NCI-H748 (cell line): ENCODE results near the gene RFC5.
A peak's percentile ranks its signal among the peaks of the same experiment; 100 is the strongest.

Source experiments
- DNase-seq: peaks from one replicate; lab custom pipeline; 2025; ENCODE audit not compliant: unreplicated experiment; lab: John Stamatoyannopoulos, UW

RFC5 gene

GRCh38 chr12:118050972-118051910, 34.7 kb downstream of the RFC5 start:
- DNase-seq: no peak

DNA sequence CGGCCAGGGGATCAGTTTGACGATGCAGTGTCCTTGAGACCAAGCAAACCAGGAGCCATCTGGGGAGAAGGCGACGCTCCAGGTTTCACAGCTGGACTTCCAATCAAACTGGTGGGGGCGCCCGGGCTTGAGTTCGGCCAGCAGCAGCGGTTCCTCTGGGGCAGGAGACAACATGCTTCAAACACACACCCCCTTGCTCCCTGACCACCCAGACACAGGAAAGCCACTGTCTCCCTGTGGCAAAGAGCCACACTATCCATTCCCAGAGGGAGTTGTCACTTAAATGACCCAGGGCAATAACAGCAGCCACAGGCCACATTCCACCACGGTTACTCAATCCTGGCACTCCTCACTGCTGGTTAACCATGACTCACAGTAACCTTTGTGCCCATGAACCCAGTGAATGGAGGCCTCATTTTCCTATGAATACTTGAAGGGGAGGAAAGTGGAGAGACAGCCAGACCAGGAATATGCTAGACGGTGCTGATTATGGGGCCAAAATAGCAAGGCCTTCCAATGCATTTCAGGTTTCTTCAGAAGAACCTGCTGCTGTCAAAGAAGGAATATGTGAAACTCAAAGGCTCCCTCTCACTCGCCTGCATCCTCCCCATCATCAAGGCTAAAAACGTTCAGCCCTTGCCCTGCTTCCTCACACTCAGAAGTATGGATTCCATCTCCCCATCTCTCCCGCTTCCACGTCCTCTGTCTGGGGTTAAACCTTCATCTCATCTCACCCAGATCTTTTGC, 36.0 kb downstream of the RFC5 start:
- no peak for DNase-seq

DNA sequence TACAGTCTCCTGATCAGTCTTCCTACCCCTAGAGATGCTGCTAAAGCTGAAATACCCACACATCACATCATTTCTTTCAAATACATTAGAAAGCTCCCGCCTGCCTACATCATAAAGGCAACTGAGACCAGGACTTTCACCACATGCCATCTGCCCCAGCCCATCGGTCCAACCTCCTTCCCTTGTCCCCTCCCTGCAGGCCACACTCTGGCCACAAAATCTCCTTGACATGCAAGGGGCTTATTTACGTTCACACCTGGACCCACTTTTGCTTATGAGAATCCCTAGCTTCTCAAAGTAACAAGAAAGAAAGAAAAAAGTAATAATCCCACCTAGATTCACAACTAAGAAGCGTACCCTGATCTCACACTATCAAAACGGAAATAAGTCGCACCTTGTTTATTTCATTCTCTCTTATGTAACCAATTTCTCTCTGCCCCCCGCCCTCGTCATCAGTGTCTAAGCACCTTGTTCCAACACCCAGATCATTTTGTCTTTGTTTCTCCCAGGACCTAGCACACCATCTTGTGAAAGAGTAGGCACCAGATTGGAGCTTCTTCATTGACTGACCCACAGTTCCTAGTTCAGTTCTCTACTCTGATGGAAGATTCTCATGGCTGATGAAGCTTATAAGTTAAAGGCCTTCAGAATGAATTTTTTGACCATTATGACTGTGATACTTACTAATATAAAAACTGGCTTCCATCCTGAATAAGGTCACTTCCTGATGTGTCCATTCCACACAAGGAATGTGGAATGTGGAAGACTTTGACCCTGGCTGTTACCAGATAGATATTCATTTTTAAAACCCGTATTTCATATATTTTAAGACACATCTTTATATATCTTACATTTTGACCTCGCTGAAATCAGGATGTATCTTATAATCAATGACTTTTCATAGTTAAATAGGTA, 36.8 kb downstream of the RFC5 start:
- DNase-seq: no peak

DNA sequence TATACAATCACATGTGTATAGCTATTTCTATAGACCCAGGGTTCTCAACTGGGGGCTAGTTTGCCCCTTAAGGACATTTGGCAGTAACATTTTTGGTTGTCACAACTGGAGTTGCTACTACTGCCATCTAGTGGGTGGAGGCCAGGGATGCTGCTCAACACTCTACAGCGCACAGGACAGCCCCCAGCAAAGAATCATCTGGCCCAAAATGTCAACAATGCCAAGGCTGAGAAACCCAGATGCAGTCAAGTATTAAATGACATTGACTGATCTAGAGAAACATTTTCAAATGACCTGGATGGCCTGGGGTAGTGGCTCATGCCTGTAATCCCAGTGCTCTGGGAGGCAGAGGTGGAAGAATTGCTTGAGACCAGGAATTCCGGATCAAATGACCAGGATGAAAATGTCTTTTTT, 38.6 kb downstream of the RFC5 start:
- peak; percentile 68 for DNase-seq

GRCh38 chr12:118055865-118056773, 39.6 kb downstream of the RFC5 start:
- DNase-seq: no peak

DNA sequence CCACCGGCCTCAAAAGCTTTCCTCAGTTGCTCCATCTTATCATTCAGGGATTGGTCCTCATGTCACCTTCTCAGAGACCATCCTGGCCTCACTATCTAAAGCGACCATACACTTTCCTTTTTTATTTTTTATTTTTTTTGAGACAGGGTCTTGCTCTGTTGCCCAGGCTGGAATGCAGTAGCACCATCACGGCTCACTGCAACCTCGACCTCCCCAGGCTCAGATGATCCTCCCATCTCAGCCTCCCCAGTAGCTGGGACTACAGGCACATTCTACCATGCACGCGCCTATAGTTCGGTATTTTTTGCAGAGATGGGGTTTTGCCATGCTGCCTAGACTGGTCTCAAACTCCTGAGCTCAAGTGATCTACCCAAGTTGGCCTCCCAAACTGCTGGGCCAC, 41.7 kb downstream of the RFC5 start:
- DNase-seq: no peak

- no peak for DNase-seq
These were observed 42.4 kb downstream of the RFC5 start for GRCh38 chr12:118058881-118059280.

DNA sequence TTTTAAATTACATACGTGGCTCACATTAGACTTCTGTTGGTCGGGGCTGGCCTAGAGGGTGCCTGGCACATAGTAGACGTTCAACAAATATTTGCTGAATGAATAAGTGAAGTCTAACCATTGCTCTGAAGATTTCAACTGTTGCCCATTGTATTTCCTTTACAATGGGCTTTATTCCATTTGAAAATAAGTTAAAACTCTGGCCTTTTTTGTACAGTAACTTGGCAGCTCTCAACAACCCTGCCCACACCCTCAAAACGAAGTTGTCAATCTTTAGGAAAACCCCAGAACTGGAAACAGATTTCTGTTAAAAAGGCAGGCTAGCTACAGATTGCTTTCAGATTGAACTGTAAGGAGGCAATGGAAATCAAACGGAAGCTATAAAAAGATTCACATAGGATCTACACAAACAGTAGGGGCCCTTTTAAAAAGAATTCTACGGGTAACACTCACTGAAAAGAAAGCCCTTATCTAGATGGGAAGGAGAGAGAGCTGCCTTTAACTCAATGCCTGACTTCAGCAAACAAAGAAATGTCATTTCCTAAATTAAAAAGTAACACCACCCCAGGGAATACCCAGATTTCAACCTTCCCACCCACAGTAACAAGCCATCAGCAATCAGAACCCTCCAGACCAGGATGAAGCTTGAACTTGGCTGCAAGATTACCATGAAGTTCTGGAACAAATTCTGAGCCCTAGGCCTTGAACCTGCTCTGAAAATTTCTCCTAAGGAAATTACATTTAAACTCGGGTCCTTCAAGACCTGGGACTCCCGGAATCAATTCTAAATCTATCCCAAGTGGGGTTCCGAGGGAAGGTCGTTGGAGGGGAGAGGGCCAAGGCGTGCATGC, 43.1 kb downstream of the RFC5 start:
- DNase-seq: peak; percentile 24

GRCh38 chr12:118060301-118061010, 44.0 kb downstream of the RFC5 start:
- DNase-seq: peak; percentile 46

- peak; percentile 77 for DNase-seq
These were observed 44.7 kb downstream of the RFC5 start, which contains the start of gene WSB2 for GRCh38 chr12:118061011-118061872. Gene WSB2 (minus strand): TSS chr12:118061179. CDS start chr12:118061048, 131 bp downstream.

DNA sequence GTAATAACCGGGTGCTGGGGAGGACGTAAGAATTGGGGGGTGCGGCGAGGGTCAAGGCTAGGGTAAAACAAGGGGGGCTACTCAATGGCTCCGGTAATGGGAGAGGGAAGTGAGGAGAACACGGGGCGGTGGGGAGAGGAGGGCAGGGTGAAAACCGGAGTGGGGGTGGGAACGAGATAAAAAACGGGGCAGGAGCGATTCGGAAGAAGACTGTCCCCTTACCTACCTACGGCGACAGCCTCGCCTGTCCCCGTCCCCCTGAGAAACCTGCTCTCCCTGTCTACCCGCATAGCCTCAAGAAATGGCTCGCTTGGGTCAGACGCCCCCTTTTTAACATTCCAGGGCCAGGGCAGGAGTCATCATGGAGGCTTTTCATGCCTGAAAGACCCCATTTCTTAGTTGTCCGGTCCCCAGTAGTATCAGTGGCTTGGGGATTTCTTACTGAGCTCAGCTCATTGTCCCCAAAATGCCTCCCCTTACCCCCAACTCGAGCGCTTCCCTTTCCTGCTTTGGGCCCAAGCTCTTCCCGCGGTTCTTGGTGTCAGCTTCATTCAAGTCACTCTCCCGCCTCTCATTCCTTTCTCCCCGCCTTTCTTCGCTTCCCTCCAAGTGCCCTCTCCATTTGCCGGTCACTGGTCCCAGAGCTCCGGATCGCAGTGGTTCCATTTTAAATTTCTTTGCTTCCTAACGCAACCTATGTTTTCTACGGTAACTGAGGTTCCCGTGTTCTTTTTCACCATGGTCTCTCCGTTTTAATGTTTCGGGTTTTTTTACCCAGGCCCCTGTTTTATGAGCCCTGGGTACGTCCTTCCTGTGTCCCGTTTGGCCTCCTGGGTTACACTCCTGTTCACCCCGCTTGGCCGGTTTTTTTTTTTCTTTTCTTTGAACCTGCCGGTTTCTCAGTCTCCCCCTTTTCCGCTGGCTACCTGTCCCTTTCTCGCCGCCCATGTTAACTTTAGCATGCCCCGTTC, 45.7 kb downstream of the RFC5 start:
- peak; percentile 62 for DNase-seq

GRCh38 chr12:118063576-118064391, 47.3 kb downstream of the RFC5 start:
- DNase-seq: no peak

DNA sequence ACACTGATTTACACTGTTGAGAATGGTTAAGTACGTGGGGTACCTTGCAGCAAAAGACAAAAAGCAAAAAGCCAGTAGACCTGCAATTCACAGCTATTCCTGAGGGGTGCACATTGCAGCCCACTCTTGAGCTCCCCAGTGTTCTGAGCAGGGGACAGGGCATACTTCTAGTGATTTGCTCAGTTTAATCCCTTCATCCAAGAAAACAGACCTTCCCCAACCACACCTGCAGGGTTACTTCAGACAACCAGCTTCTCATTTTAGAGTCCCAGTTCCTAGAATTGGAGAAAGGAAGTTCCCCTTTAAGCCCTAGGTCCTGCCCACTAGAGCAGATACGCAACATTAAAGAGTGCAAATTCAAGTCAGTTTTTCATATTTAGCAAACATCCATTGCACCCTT, 48.1 kb downstream of the RFC5 start:
- peak; percentile 22 for DNase-seq

GRCh38 chr12:118065380-118065779, 48.9 kb downstream of the RFC5 start:
- DNase-seq: no peak

DNA sequence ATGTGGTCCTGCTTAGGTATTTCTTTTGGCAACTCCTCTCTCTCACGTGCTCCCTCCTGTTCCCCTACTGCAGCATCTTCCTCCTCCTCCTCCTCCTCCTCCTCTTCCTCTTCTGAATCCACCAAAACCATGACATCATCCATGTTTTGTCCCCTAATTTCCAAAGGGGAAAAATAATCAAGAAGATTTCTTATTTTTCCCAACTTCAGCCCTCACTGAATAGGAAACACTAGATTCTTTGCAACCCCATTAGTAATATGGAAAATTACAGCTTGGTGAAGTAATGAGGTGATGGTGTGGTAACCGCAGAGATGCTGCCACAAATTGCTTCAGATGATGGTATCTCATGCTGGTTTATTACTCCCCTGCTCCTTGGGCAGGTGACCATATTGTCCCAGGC, 51.9 kb downstream of the RFC5 start:
- no peak for DNase-seq
